HepG2 (cell line): ENCODE measurements around the gene NOL4L. TPM values are rescaled to one million over a fixed set of nuclear protein-coding genes. Genes with fewer than 3 reads are reported as not detected.

Source experiments
- FOXJ3 ChIP-seq: sonication (generic); formaldehyde crosslinking; IDR thresholded peaks from 2 replicates; pipeline ENCODE4 v1.4.0; 2020; ENCODE audit warnings: missing genetic modification reagents, mild to moderate bottlenecking, borderline replicate concordance
- FOXM1 ChIP-seq: sonication (generic); formaldehyde crosslinking; IDR thresholded peaks from 2 replicates; pipeline ENCODE4 v1.5.0; 2020; ENCODE audit warnings: missing genetic modification reagents
- KDM1A ChIP-seq: IDR thresholded peaks from 2 replicates; pipeline ENCODE4 v1.6.1; 2016; ENCODE audit warnings: missing compliant biosample characterization
- POGZ ChIP-seq: sonication (generic); formaldehyde crosslinking; IDR thresholded peaks from 2 replicates; pipeline ENCODE4 v1.4.0; 2020; ENCODE audit warnings: mild to moderate bottlenecking, missing genetic modification reagents
- RBAK ChIP-seq: sonication (generic); formaldehyde crosslinking; IDR thresholded peaks from 2 replicates; pipeline ENCODE4 v1.5.1; 2020; ENCODE audit warnings: mild to moderate bottlenecking, missing genetic modification reagents
- RFX1 ChIP-seq: fragments of 450-650 bp; IDR thresholded peaks from 2 replicates; pipeline ENCODE4 v1.6.1; 2017
- STAT5B ChIP-seq: sonication (generic); formaldehyde crosslinking; IDR thresholded peaks from 2 replicates; pipeline ENCODE4 v1.4.0; 2020; ENCODE audit warnings: missing genetic modification reagents
- TOPORS ChIP-seq: sonication (generic); formaldehyde crosslinking; IDR thresholded peaks from 2 replicates; pipeline ENCODE4 v1.8.0; 2023; ENCODE audit warnings: mild to moderate bottlenecking, missing genetic modification reagents
- ZNF124 ChIP-seq: sonication (generic); formaldehyde crosslinking; IDR thresholded peaks from 2 replicates; pipeline ENCODE4 v1.4.0; 2020; ENCODE audit warnings: missing genetic modification reagents
- ZNF180 ChIP-seq: sonication (generic); formaldehyde crosslinking; IDR thresholded peaks from 2 replicates; pipeline ENCODE4 v1.4.0; 2020; ENCODE audit warnings: low read depth, missing genetic modification reagents, borderline replicate concordance
- ZNF317 ChIP-seq: sonication (generic); formaldehyde crosslinking; IDR thresholded peaks from 2 replicates; pipeline ENCODE4 v1.5.0; 2020; ENCODE audit warnings: mild to moderate bottlenecking, missing genetic modification reagents
- ZNF615 ChIP-seq: sonication (generic); formaldehyde crosslinking; IDR thresholded peaks from 2 replicates; pipeline ENCODE4 v1.5.0; 2020; ENCODE audit warnings: mild to moderate bottlenecking, missing genetic modification reagents, borderline replicate concordance
- ZNF781 ChIP-seq: sonication (generic); formaldehyde crosslinking; IDR thresholded peaks from 2 replicates; pipeline ENCODE4 v1.5.1; 2020; ENCODE audit warnings: borderline replicate concordance, mild to moderate bottlenecking, missing genetic modification reagents; ENCODE audit errors: not compliant biosample characterization
- polyA plus RNA-seq, 8 experiments: library from polyadenylated mRNA; depleted of rRNA in 3 of 8; stranded (reverse) in 7 of 8; unstranded in 1 of 8; fragments of >200 nt; fragmentation: Illumina TruSeq in 4 of 8; extraction: Trizol in 4 of 8; gene quantifications; 2 replicates each; pipeline versions ENCODE4 v1.2.1 to v1.2.3, GENCODE V29; 2011 to 2016; ENCODE audit warnings: low read depth in 4 of 8, missing spikeins in 1 of 8, mixed read lengths in 1 of 8; ENCODE audit not compliant: insufficient read depth in 1 of 8
- total RNA-seq, 5 experiments: library from RNA; depleted of rRNA; stranded (reverse); fragments of >200 nt; fragmentation: Illumina TruSeq; extraction: Trizol; gene quantifications; 2 replicates each; pipeline ENCODE4 v1.2.3, GENCODE V29; 2016; ENCODE audit warnings: low read depth in 1 of 5
- TF ChIP-seq, protein P1 (sequence below): fragments of 450-650 bp; IDR thresholded peaks from 2 replicates; pipeline ENCODE4 v1.6.1; 2017; ENCODE audit warnings: mild to moderate bottlenecking
- TF ChIP-seq, protein P2 (sequence below): sonication (generic); formaldehyde crosslinking; IDR thresholded peaks from 2 replicates; pipeline ENCODE4 v1.4.0; 2020; ENCODE audit warnings: missing genetic modification reagents
- TF ChIP-seq, protein P3 (sequence below): sonication (generic); formaldehyde crosslinking; conservative IDR thresholded peaks from 2 replicates; pipeline ENCODE4 v1.4.0; 2020; ENCODE audit warnings: missing genetic modification reagents

The NOL4L gene
- total and polyA plus RNA-seq, 2 of the 13 experiments (the other 11 are each of a cell fraction or from before 2014, with no cell fraction given), result 16.6 to 35.4 TPM

DNA sequence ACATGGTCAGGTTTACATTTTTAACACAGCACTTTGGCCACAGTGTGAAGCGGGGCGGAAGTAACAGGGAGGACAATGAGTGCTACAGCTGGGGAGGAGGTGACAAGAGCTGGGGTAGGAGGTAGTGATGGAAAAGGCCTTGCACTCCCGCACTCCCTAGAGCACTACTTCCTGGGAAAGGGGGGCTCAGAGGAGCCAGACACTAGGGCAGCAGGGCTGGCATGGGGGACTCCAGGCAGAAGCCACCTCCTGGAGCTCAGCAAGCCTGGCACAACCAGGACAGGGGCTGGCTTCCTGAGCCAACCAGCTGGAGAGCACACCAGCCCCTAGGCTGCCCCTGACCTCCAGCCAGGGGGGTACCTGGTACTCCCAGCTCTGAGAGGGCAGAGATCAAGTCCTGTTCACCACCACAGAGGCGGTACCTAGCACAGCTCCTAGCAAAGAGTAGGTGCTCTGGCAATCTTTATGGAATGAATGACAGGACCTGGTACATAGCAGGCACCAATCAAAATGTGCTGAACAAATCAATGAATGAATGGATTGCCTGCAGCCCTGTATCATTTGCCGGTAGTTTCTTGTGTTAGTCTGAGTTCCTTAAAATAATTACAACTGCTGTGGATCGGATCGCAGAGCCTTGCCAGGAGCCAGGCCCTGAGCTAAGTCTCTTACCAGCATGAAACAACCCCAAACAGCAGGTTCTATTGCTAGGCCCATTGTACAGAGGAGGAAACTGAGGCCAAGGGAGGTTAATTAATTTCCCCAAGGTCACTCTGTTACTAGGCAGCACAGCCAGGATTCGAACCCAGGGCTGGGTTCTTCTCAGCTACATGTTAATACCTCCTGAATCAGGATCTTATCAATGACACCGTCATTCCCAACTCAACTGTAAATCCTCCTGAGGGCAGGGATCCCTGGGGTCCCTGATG lies 15.5 kb downstream of the NOL4L start (continued):
- TF ChIP-seq, protein P1, sequence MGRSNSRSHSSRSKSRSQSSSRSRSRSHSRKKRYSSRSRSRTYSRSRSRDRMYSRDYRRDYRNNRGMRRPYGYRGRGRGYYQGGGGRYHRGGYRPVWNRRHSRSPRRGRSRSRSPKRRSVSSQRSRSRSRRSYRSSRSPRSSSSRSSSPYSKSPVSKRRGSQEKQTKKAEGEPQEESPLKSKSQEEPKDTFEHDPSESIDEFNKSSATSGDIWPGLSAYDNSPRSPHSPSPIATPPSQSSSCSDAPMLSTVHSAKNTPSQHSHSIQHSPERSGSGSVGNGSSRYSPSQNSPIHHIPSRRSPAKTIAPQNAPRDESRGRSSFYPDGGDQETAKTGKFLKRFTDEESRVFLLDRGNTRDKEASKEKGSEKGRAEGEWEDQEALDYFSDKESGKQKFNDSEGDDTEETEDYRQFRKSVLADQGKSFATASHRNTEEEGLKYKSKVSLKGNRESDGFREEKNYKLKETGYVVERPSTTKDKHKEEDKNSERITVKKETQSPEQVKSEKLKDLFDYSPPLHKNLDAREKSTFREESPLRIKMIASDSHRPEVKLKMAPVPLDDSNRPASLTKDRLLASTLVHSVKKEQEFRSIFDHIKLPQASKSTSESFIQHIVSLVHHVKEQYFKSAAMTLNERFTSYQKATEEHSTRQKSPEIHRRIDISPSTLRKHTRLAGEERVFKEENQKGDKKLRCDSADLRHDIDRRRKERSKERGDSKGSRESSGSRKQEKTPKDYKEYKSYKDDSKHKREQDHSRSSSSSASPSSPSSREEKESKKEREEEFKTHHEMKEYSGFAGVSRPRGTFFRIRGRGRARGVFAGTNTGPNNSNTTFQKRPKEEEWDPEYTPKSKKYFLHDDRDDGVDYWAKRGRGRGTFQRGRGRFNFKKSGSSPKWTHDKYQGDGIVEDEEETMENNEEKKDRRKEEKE, result no peak
- TF ChIP-seq RFX1 (no peak), ZNF124 (CRISPR knock-in tag) (no peak), ZNF317 (CRISPR knock-in tag) (peak; percentile 66), STAT5B (no peak), FOXJ3 (no peak), ZNF781 (CRISPR knock-in tag) (no peak), FOXM1 (no peak), TOPORS (CRISPR knock-in tag) (no peak), POGZ (CRISPR knock-in tag) (no peak), RBAK (CRISPR knock-in tag) (no peak), ZNF615 (CRISPR knock-in tag) (no peak), ZNF180 (CRISPR knock-in tag) (no peak), KDM1A (no peak)
- TF ChIP-seq, protein P2, sequence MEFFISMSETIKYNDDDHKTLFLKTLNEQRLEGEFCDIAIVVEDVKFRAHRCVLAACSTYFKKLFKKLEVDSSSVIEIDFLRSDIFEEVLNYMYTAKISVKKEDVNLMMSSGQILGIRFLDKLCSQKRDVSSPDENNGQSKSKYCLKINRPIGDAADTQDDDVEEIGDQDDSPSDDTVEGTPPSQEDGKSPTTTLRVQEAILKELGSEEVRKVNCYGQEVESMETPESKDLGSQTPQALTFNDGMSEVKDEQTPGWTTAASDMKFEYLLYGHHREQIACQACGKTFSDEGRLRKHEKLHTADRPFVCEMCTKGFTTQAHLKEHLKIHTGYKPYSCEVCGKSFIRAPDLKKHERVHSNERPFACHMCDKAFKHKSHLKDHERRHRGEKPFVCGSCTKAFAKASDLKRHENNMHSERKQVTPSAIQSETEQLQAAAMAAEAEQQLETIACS (CRISPR knock-in tag), result no peak
- TF ChIP-seq, protein P3, sequence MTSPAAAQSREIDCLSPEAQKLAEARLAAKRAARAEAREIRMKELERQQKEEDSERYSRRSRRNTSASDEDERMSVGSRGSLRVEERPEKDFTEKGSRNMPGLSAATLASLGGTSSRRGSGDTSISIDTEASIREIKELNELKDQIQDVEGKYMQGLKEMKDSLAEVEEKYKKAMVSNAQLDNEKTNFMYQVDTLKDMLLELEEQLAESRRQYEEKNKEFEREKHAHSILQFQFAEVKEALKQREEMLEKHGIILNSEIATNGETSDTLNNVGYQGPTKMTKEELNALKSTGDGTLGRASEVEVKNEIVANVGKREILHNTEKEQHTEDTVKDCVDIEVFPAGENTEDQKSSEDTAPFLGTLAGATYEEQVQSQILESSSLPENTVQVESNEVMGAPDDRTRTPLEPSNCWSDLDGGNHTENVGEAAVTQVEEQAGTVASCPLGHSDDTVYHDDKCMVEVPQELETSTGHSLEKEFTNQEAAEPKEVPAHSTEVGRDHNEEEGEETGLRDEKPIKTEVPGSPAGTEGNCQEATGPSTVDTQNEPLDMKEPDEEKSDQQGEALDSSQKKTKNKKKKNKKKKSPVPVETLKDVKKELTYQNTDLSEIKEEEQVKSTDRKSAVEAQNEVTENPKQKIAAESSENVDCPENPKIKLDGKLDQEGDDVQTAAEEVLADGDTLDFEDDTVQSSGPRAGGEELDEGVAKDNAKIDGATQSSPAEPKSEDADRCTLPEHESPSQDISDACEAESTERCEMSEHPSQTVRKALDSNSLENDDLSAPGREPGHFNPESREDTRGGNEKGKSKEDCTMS (CRISPR knock-in tag), result no peak
